H1 (cell line): ENCODE data around the gene UBL5. TPM values are rescaled to one million over a fixed set of nuclear protein-coding genes. Genes with fewer than 3 reads are reported as not detected.
A peak's percentile ranks its signal among the peaks of the same experiment; 100 is the strongest.

Experiments used
- CHD2 ChIP-seq: IDR thresholded peaks from 2 replicates; pipeline ENCODE4 v1.6.1; 2012; ENCODE audit warnings: low read length, improper control_type of control experiment
- RBBP5 ChIP-seq: IDR thresholded peaks from 2 replicates; pipeline ENCODE4 v1.7.1; 2012; ENCODE audit warnings: low read depth, mild to moderate bottlenecking, inconsistent platforms, low read length, moderate library complexity, borderline replicate concordance
- RNF2 ChIP-seq: fragments of 200-900, 300-1000 bp; sonication (generic); IDR thresholded peaks from 2 replicates; pipeline ENCODE4 v1.7.1; 2016; ENCODE audit warnings: borderline replicate concordance, low read depth, mild to moderate bottlenecking, antibody characterized with exemption, low read length; ENCODE audit not compliant: poor library complexity, severe bottlenecking; ENCODE audit errors: missing control alignments
- SIRT6 ChIP-seq: IDR thresholded peaks from one replicate; pipeline ENCODE4 v1.7.1; 2012; ENCODE audit warnings: low read length, inconsistent platforms
- TAF1 ChIP-seq: IDR thresholded peaks from 2 replicates; pipeline ENCODE4 v1.6.1; 2011; ENCODE audit warnings: mild to moderate bottlenecking, low read depth, low read length
- polyA plus RNA-seq, 7 experiments: library from polyadenylated mRNA; depleted of rRNA in 3 of 7; stranded (reverse) in 5 of 7; unstranded in 2 of 7; fragments of >200 nt in 5 of 7; fragments of 200-250 nt in 2 of 7; gene quantifications; 1 replicate in 5 of 7; 2 replicates in 1 of 7; 4 replicates in 1 of 7; pipeline versions ENCODE4 v1.2.1 to v1.2.3, GENCODE V29; 2011 to 2013; ENCODE audit warnings: missing spikeins in 2 of 7, mixed read lengths in 2 of 7
- total RNA-seq: library from RNA; stranded (reverse); fragmentation: NEBNext Ultra II Directional; extraction: Animal tissue kit (Norgen Biotek cat#: 25700); gene quantifications from 2 replicates; pipeline ENCODE4 v1.2.1, GENCODE V29; 2021
- TF ChIP-seq, protein P1 (sequence below): IDR thresholded peaks from 2 replicates; pipeline ENCODE4 v1.6.1; 2012; ENCODE audit warnings: inconsistent platforms

Gene UBL5
- total and polyA plus RNA-seq, 2 of the 8 experiments (the other 6 are each of a cell fraction or from before 2014, with no cell fraction given), result 416 to 1,209 TPM

DNA sequence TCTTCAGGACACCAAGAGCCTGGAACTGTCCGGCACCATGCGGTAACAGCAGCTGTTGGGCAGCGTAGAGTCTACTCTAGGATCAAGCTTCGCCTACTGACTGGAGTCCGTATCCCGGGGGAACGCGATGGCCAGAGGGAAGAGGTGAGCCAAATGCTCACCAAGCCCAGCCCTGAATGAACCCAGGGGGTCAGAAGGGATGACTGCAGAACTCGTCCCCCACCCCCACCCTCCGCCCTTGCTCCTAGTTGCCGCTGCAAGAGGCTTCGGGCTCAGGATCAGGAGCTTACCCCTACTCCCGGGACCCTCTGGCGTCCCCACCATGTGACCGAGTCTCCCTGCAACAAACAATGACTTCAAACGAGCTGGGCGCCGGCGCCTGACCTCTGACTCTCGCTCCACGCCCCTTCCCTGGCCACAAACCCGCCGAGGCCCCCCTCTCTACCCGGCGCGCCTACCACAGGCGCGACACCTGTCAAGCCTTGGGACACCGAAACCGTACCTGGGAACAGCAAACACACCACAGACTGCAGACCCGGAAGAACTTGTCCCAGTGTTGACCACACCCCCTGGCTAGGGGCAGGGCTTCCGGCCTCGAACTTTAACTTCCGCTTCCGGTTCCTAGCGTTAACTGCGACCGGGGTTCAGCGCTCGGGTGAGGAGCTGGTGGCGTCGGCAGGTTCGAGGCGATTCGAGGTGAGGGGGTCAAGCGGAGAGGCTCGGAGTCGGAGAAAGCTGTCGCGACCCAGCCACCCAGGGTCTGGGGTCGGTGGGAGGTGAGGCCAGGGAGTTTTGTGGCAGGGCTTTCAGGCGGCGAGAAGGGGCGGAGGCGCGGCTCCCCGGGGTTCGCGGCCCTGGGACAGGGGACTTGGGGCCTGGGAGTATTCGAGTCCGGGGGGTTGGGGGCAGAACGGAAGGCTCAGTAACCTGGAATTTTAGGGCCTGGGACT lies at the start of gene UBL5 (continued):
- TF ChIP-seq SIRT6, result peak; percentile 59
- peak; percentile 67; the same call in 1 of the 2 replicates for TF ChIP-seq CHD2
- peak; percentile 85 for TF ChIP-seq TAF1
- no peak for TF ChIP-seq RNF2
- TF ChIP-seq RBBP5, result peak; percentile 70; the same call in 1 of the 2 replicates
- TF ChIP-seq, protein P1, sequence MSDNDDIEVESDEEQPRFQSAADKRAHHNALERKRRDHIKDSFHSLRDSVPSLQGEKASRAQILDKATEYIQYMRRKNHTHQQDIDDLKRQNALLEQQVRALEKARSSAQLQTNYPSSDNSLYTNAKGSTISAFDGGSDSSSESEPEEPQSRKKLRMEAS, result peak; percentile 36; the same call in 1 of the 2 replicates
